Suppressor macrophage (primary cell): ENCODE measurements around the gene PGM2.
"Not testable (repeated sequence)": the region's sequence is repeated elsewhere in the genome, so short reads cannot be mapped to it uniquely, and the experiment has no call there.

Experiments used
- DNase-seq, 4 experiments: peaks; one replicate each; pipeline ENCODE4 v3.0.0-alpha.2; 2020 to 2022
- total RNA-seq, 17 experiments: gene quantifications; one replicate each; lab custom pipeline; 2026; ENCODE audit warnings: mixed read lengths in 6 of 17, inconsistent platforms in 3 of 17; lab: John Stamatoyannopoulos, UW

Gene PGM2
- total RNA-seq = 79.2 to 213 (median 143) reads per million in 17 experiments

- DNase-seq = peak; percentile 91 to 96 (median 92)
These were observed at the start of gene PGM2 for GRCh38 chr4:37826295-37827029. Gene PGM2 (plus strand): TSS chr4:37826686. CDS start chr4:37826733, 47 bp downstream.

- no peak for DNase-seq
These were observed 46.6 kb upstream of the PGM2 start for GRCh38 chr4:37779896-37780295.

GRCh38 chr4:37780444-37781130, 45.9 kb upstream of the PGM2 start:
- DNase-seq = peak in 3 of 4 experiments; percentile 34 to 66 (median 63)

GRCh38 chr4:37781131-37781455, 45.4 kb upstream of the PGM2 start:
- DNase-seq = no peak

- DNase-seq = not testable (repeated sequence)
These were observed 40.2 kb upstream of the PGM2 start for GRCh38 chr4:37786267-37786666.

GRCh38 chr4:37787883-37788460, 38.5 kb upstream of the PGM2 start:
- DNase-seq = peak in 3 of 4 experiments; percentile 19 to 37 (median 25)

GRCh38 chr4:37788819-37789218, 37.7 kb upstream of the PGM2 start:
- no peak for DNase-seq

GRCh38 chr4:37792241-37792640, 34.2 kb upstream of the PGM2 start:
- DNase-seq = no peak

- DNase-seq = peak; percentile 38 to 63 (median 58)
These were observed 32.9 kb upstream of the PGM2 start for GRCh38 chr4:37793562-37793961.

GRCh38 chr4:37794056-37794455, 32.4 kb upstream of the PGM2 start:
- no peak for DNase-seq

GRCh38 chr4:37795581-37796195, 30.8 kb upstream of the PGM2 start:
- no peak for DNase-seq

GRCh38 chr4:37797374-37797773, 29.1 kb upstream of the PGM2 start:
- DNase-seq = peak; percentile 24 to 56 (median 44)

- no peak for DNase-seq
These were observed 28.6 kb upstream of the PGM2 start for GRCh38 chr4:37797923-37798322.

GRCh38 chr4:37798616-37799015, 27.9 kb upstream of the PGM2 start:
- no peak for DNase-seq

GRCh38 chr4:37799941-37800554, 26.4 kb upstream of the PGM2 start:
- no peak for DNase-seq

GRCh38 chr4:37802068-37802666, 24.3 kb upstream of the PGM2 start:
- peak; percentile 12 to 76 (median 52) for DNase-seq

- peak; percentile 42 to 84 (median 69) for DNase-seq
These were observed 23.0 kb upstream of the PGM2 start for GRCh38 chr4:37803348-37803973.

GRCh38 chr4:37805091-37805490, 21.4 kb upstream of the PGM2 start:
- DNase-seq = no peak

GRCh38 chr4:37812713-37813112, 13.8 kb upstream of the PGM2 start:
- no peak for DNase-seq

- no peak for DNase-seq
These were observed 10.9 kb upstream of the PGM2 start for GRCh38 chr4:37815591-37815990.

- peak in 1 of 4 experiments; percentile 7 for DNase-seq
These were observed 10.5 kb upstream of the PGM2 start for GRCh38 chr4:37816006-37816405.

GRCh38 chr4:37816719-37817118, 9.8 kb upstream of the PGM2 start:
- no peak for DNase-seq
